ENCODE measurements around the gene NSDHL. TPM values are rescaled to one million over a fixed set of nuclear protein-coding genes. Genes with fewer than 3 reads are reported as not detected.

NSDHL gene
- total RNA-seq, 1 experiment from 2014 or later: 52.0 TPM

DNA sequence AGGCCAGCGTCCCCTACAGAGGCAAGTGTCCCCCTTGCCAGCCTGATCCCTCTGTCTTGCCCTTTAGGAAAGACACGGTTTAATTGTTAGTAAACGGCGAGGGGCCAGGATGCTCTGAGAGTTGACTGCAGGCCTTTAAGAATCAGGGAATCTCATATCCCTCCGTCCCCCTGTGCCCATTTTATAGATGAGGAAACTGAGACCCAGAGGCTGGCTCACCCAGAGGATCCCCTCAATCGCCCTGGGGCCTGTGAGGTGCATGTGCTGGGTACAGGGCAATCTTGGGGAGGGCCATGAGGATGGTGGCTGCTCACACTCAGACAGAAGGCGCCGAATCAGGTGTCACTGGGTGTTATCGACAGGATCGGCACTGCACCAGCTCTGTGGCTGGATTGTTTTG is 67.6 kb downstream of the NSDHL start:
- Histone ChIP-seq H3K27me3 (replicated peaks; ENCODE audit: insufficient read depth, low read depth, low read length, poor library complexity) (no peaks in the 10 kb centered on the region), H3K36me3 (ENCODE audit: insufficient read depth, low read length, poor library complexity, severe bottlenecking) (no peaks in the 10 kb centered on the region), H3K27ac (ENCODE audit: low read depth, low read length, poor library complexity, severe bottlenecking) (no peak overlapping the region), H3K4me3 (ENCODE audit: low read depth, low read length, poor library complexity, severe bottlenecking) (peak overlapping the region; percentile 29), H3K4me1 (ENCODE audit: insufficient read depth, low read length, poor library complexity, severe bottlenecking) (no peaks in the 10 kb centered on the region), H3K9me3 (ENCODE audit: low read depth, low read length, poor library complexity, severe bottlenecking) (no peaks in the 10 kb centered on the region)
- no TSS peak for BruUV-seq (replicated peaks)
- POLR2A ChIA-PET (ENCODE audit: low non-redundant PET): no interaction called here
- CTCF ChIA-PET: no interaction called here
- intact Hi-C loops (cut with micrococcal nuclease; ENCODE audit: unreplicated experiment): no loop called here
- DNase-seq (ENCODE audit: low spot score): no peak
- TF ChIP-seq CTCF (conservative IDR thresholded peaks at IDR 0.05; ENCODE audit: low read depth, low read length) (no peak), EZH2 (IDR thresholded peaks at IDR 0.05; ENCODE audit: borderline replicate concordance, low read depth, low read length, poor library complexity, severe bottlenecking) (no peak)

GRCh38 chrX:152899111-152899873 is 68.4 kb downstream of the NSDHL start:
- POLR2A ChIA-PET (ENCODE audit: low non-redundant PET): no interaction called here
- intact Hi-C loops (cut with micrococcal nuclease; ENCODE audit: unreplicated experiment): no loop called here
- no peaks in the 10 kb centered on the region for H3K36me3 ChIP-seq (ENCODE audit: insufficient read depth, low read length, poor library complexity, severe bottlenecking)
- DNase-seq (ENCODE audit: low spot score): no peak
- no peaks in the 10 kb centered on the region for H3K4me1 ChIP-seq (ENCODE audit: insufficient read depth, low read length, poor library complexity, severe bottlenecking)
- no peaks in the 10 kb centered on the region for H3K9me3 ChIP-seq (ENCODE audit: low read depth, low read length, poor library complexity, severe bottlenecking)
- no TSS peak for BruUV-seq (replicated peaks)
- TF ChIP-seq EZH2 (IDR thresholded peaks at IDR 0.05; ENCODE audit: borderline replicate concordance, low read depth, low read length, poor library complexity, severe bottlenecking): no peak
- no peak for TF ChIP-seq CTCF (conservative IDR thresholded peaks at IDR 0.05; ENCODE audit: low read depth, low read length)
- no peaks in the 10 kb centered on the region for H3K27me3 ChIP-seq (replicated peaks; ENCODE audit: insufficient read depth, low read depth, low read length, poor library complexity)
- H3K4me3 ChIP-seq (ENCODE audit: low read depth, low read length, poor library complexity, severe bottlenecking): no peak overlapping the region
- no peak overlapping the region for H3K27ac ChIP-seq (ENCODE audit: low read depth, low read length, poor library complexity, severe bottlenecking)
- CTCF ChIA-PET: no interaction called here

GRCh38 chrX:152899874-152900719 is 69.2 kb downstream of the NSDHL start:
- Histone ChIP-seq H3K4me1 (ENCODE audit: insufficient read depth, low read length, poor library complexity, severe bottlenecking) (no peaks in the 10 kb centered on the region), H3K27ac (ENCODE audit: low read depth, low read length, poor library complexity, severe bottlenecking) (no peak overlapping the region), H3K27me3 (replicated peaks; ENCODE audit: insufficient read depth, low read depth, low read length, poor library complexity) (no peaks in the 10 kb centered on the region), H3K36me3 (ENCODE audit: insufficient read depth, low read length, poor library complexity, severe bottlenecking) (no peaks in the 10 kb centered on the region), H3K4me3 (ENCODE audit: low read depth, low read length, poor library complexity, severe bottlenecking) (no peak overlapping the region), H3K9me3 (ENCODE audit: low read depth, low read length, poor library complexity, severe bottlenecking) (no peaks in the 10 kb centered on the region)
- ChIA-PET POLR2A (ENCODE audit: low non-redundant PET) (no interaction called here), CTCF (no interaction called here)
- TF ChIP-seq CTCF (conservative IDR thresholded peaks at IDR 0.05; ENCODE audit: low read depth, low read length) (no peak), EZH2 (IDR thresholded peaks at IDR 0.05; ENCODE audit: borderline replicate concordance, low read depth, low read length, poor library complexity, severe bottlenecking) (no peak)
- intact Hi-C loops (cut with micrococcal nuclease; ENCODE audit: unreplicated experiment): no loop called here
- BruUV-seq (replicated peaks): no TSS peak
- DNase-seq (ENCODE audit: low spot score): no peak
